ENCODE results near the gene MUC5AC.
A peak's percentile ranks its signal among the peaks of the same experiment; 100 is the strongest.
"Not testable (repeated sequence)": the region's sequence is repeated elsewhere in the genome, so short reads cannot be mapped to it uniquely, and the experiment has no call there.

Gene MUC5AC

GRCh38 chr11:1150116-1150515 is 7.6 kb upstream of the MUC5AC start:
- no peak for DNase-seq (ENCODE audit: extremely low read depth, low read depth)
- no peak for TF ChIP-seq CTCF (IDR thresholded peaks at IDR 0.05; ENCODE audit: low read depth, low read length, missing control alignments)

GRCh38 chr11:1150769-1151365 is 6.9 kb upstream of the MUC5AC start:
- DNase-seq (ENCODE audit: extremely low read depth, low read depth), result no peak
- no peak overlapping the region for H3K4me3 ChIP-seq (replicated peaks; ENCODE audit: low read depth, low read length)
- no peak for TF ChIP-seq CTCF (IDR thresholded peaks at IDR 0.05; ENCODE audit: low read depth, low read length, missing control alignments)

More at GRCh38 chr11:1150116-1150515, 7.6 kb upstream of the MUC5AC start:
- no peak overlapping the region for H3K4me3 ChIP-seq (replicated peaks; ENCODE audit: low read depth, low read length)

- no peak overlapping the region for H3K4me3 ChIP-seq (replicated peaks; ENCODE audit: low read depth, low read length)
- TF ChIP-seq CTCF (IDR thresholded peaks at IDR 0.05; ENCODE audit: low read depth, low read length, missing control alignments), result no peak
- DNase-seq (ENCODE audit: extremely low read depth, low read depth), result no peak
Observed at GRCh38 chr11:1151366-1152315, 6.1 kb upstream of the MUC5AC start.

GRCh38 chr11:1152316-1153104 is 5.2 kb upstream of the MUC5AC start:
- H3K4me3 ChIP-seq (replicated peaks; ENCODE audit: low read depth, low read length), result no peak overlapping the region
- TF ChIP-seq CTCF (IDR thresholded peaks at IDR 0.05; ENCODE audit: low read depth, low read length, missing control alignments), result no peak
- DNase-seq (ENCODE audit: extremely low read depth, low read depth), result no peak

- no peak for DNase-seq (ENCODE audit: extremely low read depth, low read depth)
- H3K4me3 ChIP-seq (replicated peaks; ENCODE audit: low read depth, low read length), result no peak overlapping the region
- TF ChIP-seq CTCF (IDR thresholded peaks at IDR 0.05; ENCODE audit: low read depth, low read length, missing control alignments), result no peak
Observed at GRCh38 chr11:1153105-1153950, 4.4 kb upstream of the MUC5AC start.

GRCh38 chr11:1153951-1154493 is 3.7 kb upstream of the MUC5AC start:
- peak; percentile 7 for DNase-seq (ENCODE audit: extremely low read depth, low read depth)
- no peak overlapping the region for H3K4me3 ChIP-seq (replicated peaks; ENCODE audit: low read depth, low read length)
- no peak for TF ChIP-seq CTCF (IDR thresholded peaks at IDR 0.05; ENCODE audit: low read depth, low read length, missing control alignments)

- DNase-seq (ENCODE audit: extremely low read depth, low read depth); H3K4me3 ChIP-seq (replicated peaks; ENCODE audit: low read depth, low read length): not testable (repeated sequence)
Observed at GRCh38 chr11:1154656-1155055, 3.1 kb upstream of the MUC5AC start.

All from HFF-Myc (cell line).